Left ventricle myocardium inferior (tissue), 1 donor: ENCODE data around the gene RBM47. TPM values are rescaled to one million over a fixed set of nuclear protein-coding genes. Genes with fewer than 3 reads are reported as not detected.

ENCODE experiments used
- DNase-seq: peaks from one replicate; pipeline ENCODE4 v3.0.0-alpha.2; 2020
- H3K27ac ChIP-seq: fragments of 200-600 bp; replicated peaks from 2 replicates; pipeline ENCODE4 v1.8.0; 2021
- H3K27me3 ChIP-seq: fragments of 200-600 bp; 2 replicates; pipeline ENCODE4 v1.8.0; 2021; ENCODE audit warnings: low read depth
- H3K36me3 ChIP-seq: fragments of 200-600 bp; 2 replicates; pipeline ENCODE4 v1.8.0; 2021
- H3K4me1 ChIP-seq: fragments of 200-600 bp; 2 replicates; pipeline ENCODE4 v1.8.0; 2021
- H3K4me3 ChIP-seq: fragments of 200-600 bp; 2 replicates; pipeline ENCODE4 v1.8.0; 2021; ENCODE audit warnings: mild to moderate bottlenecking, moderate library complexity
- H3K9me3 ChIP-seq: fragments of 200-600 bp; replicated peaks from 2 replicates; pipeline ENCODE4 v1.8.0; 2021
- CTCF ChIP-seq: fragments of 200-600 bp; IDR thresholded peaks from 2 replicates; pipeline ENCODE4 v1.8.0; 2021; ENCODE audit warnings: antibody characterized with exemption, mild to moderate bottlenecking, borderline replicate concordance
- intact Hi-C: fragments of 100-400 bp; cut with micrococcal nuclease; formaldehyde crosslinking; loops from one replicate; pipeline ENCODE4 v1.11.0; 2022
- total RNA-seq: library from RNA; stranded (reverse); fragmentation: NEBNext Ultra II Directional; extraction: Animal tissue kit (Norgen Biotek cat#: 25700); gene quantifications from one replicate; pipeline ENCODE4 v1.2.1, GENCODE V29; 2021
- donor health status: DM: no; HTN: yes; CAD: no; lungs with severe emphysema.

The RBM47 gene
- total RNA-seq, 1 donor from 2014 or later: 2.7 TPM

- intact Hi-C loops: no loop called here
- Histone ChIP-seq H3K4me1 (no peaks in the 10 kb centered on the region), H3K36me3 (no peaks in the 10 kb centered on the region), H3K27me3 (peaks cover 24% of the 10 kb centered on the region), H3K27ac (no peak overlapping the region), H3K4me3 (no peak overlapping the region), H3K9me3 (no peaks in the 10 kb centered on the region)
- no peak for DNase-seq
- no peak for TF ChIP-seq CTCF
These were observed 150.3 kb downstream of the RBM47 start for GRCh38 chr4:40479378-40479777.

- Histone ChIP-seq H3K36me3 (no peaks in the 10 kb centered on the region), H3K4me3 (no peak overlapping the region), H3K27ac (no peak overlapping the region), H3K9me3 (no peaks in the 10 kb centered on the region), H3K4me1 (no peaks in the 10 kb centered on the region), H3K27me3 (peaks cover 5% of the 10 kb centered on the region)
- no peak for TF ChIP-seq CTCF
- no peak for DNase-seq
- intact Hi-C loops: no loop called here
These were observed 154.1 kb downstream of the RBM47 start for GRCh38 chr4:40475609-40476008.

DNA sequence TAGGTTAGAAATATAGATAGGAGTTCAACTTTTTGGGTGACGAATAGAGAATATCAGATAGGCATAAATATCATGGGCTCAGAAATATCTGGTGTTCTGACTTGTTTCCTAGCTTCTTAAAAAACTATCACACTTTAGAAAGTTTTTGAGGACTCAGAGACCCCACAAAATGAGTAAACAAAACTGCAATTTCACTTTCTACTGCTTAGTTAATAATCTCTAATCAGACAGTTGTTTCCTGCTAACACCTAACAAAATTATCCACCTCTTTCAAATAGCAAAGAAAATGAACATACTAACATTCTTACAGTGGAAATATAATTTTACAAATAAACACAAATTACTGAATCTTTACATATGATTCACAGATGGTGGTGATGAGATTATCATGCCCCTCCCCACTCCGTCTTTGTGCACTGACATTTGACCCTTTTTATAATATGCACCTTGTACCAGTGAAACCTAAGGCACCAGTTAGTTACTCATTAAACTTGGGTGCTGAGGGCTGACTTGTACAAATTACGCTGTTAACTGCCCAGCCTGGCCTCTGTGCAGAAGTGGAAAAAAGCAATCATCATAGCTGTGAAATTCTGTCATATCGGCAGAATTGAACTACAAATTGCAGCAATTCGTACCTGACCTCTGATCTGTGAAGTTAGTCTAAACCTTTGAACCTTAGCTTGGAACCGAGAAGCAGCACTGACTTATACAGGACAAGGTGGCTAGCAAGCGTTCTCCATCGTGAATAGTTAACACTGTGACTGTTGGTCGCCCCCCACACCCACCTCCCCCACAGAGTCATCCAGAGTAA lies 155.9 kb downstream of the RBM47 start:
- Histone ChIP-seq H3K27me3 (peaks cover 5% of the 10 kb centered on the region), H3K9me3 (no peaks in the 10 kb centered on the region), H3K36me3 (no peaks in the 10 kb centered on the region), H3K4me3 (no peak overlapping the region), H3K27ac (no peak overlapping the region), H3K4me1 (no peaks in the 10 kb centered on the region)
- DNase-seq: no peak
- intact Hi-C loops: no loop called here
- no peak for TF ChIP-seq CTCF

DNA sequence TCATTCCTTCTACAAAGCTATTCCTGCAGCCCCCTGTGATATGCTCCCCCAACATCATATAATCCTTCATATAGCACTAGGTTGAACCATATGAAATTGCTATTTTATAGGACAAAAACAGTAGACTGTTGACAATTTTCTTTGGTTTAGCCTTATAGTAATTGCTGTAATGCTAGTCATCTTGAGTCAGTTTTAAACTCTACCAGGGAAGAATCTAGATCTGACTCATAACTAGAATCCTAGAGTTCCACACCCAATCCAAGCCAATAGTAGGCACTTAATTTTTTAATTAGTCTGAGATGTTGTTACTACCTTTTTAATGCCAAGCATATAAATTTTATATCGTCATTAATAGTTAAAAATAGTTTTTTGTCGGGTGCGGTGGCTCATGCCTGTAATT lies 157.7 kb downstream of the RBM47 start:
- DNase-seq: no peak
- H3K36me3 ChIP-seq: no peaks in the 10 kb centered on the region
- H3K9me3 ChIP-seq: no peaks in the 10 kb centered on the region
- peaks cover 3% of the 10 kb centered on the region for H3K27me3 ChIP-seq
- no peak overlapping the region for H3K4me3 ChIP-seq
- no peaks in the 10 kb centered on the region for H3K4me1 ChIP-seq
- intact Hi-C loops: no loop called here
- TF ChIP-seq CTCF: no peak
- no peak overlapping the region for H3K27ac ChIP-seq

GRCh38 chr4:40466789-40467188 lies 162.9 kb downstream of the RBM47 start:
- H3K27ac ChIP-seq: no peak overlapping the region
- no peaks in the 10 kb centered on the region for H3K9me3 ChIP-seq
- H3K4me1 ChIP-seq: no peaks in the 10 kb centered on the region
- no peak for TF ChIP-seq CTCF
- H3K4me3 ChIP-seq: no peak overlapping the region
- intact Hi-C loops: no loop called here
- H3K36me3 ChIP-seq: no peaks in the 10 kb centered on the region
- no peaks in the 10 kb centered on the region for H3K27me3 ChIP-seq
- DNase-seq: no peak
